ENCODE measurements around the gene KMT5C.
"Not testable (repeated sequence)": the region's sequence is repeated elsewhere in the genome, so short reads cannot be mapped to it uniquely, and the experiment has no call there.

- TF ChIP-seq CTCF (conservative IDR thresholded peaks at IDR 0.05); ZFX (IDR thresholded peaks at IDR 0.05): not testable (repeated sequence)
These were observed 9.9 kb upstream of the KMT5C start for GRCh38 chr19:55329791-55330190.

All from C4-2B (cell line).